Measurements from ENCODE around the gene ATXN2L. TPM values are rescaled to one million over a fixed set of nuclear protein-coding genes. Genes with fewer than 3 reads are reported as not detected.

The ATXN2L gene
- total RNA-seq, 2 experiments from 2014 or later = 109 to 451 TPM

GRCh38 chr16:28834873-28835863 lies 12.4 kb downstream of the ATXN2L start:
- H3K36me3 ChIP-seq (ENCODE audit: insufficient read depth, low read length) = peaks cover 100% of the 10 kb centered on the region
- H3K9me2 ChIP-seq (ENCODE audit: insufficient read depth, low read length) = no peaks in the 10 kb centered on the region
- POLR2A ChIA-PET = no interaction called here
- CTCF ChIA-PET (ENCODE audit: unreplicated experiment) = no interaction called here
- H3K4me2 ChIP-seq (ENCODE audit: low read length) = no peak overlapping the region
- peaks cover 4% of the 10 kb centered on the region; the same call in 1 of the 2 replicates for H3K79me2 ChIP-seq (ENCODE audit: insufficient read depth, low read depth, low read length)
- H3K9me3 ChIP-seq (ENCODE audit: low read length) = no peaks in the 10 kb centered on the region
- TF ChIP-seq CTCF (conservative IDR thresholded peaks at IDR 0.05; ENCODE audit: low read length) (no peak), EZH2phosphoT487 (IDR thresholded peaks at IDR 0.05; ENCODE audit: borderline replicate concordance, low read depth, low read length) (no peak)
- DNase-seq (ENCODE audit: low spot score) = no peak
- H4K20me1 ChIP-seq (ENCODE audit: insufficient read depth, low read length) = no peaks in the 10 kb centered on the region
- no peak overlapping the region for H3K27ac ChIP-seq (ENCODE audit: low read depth, low read length, poor library complexity, severe bottlenecking)
- H3K4me1 ChIP-seq (ENCODE audit: insufficient read depth, low read length, poor library complexity, severe bottlenecking) = no peaks in the 10 kb centered on the region
- no TSS peak for BruUV-seq (replicated peaks)
- H2AFZ ChIP-seq (ENCODE audit: low read length) = no peak overlapping the region
- intact Hi-C loops (cut with micrococcal nuclease; ENCODE audit: unreplicated experiment) = no loop called here
- no peak overlapping the region for H3K4me3 ChIP-seq (ENCODE audit: low read depth, low read length, poor library complexity, severe bottlenecking)

- POLR2A ChIA-PET = no interaction called here
- BruUV-seq (replicated peaks) = no TSS peak
- CTCF ChIA-PET (ENCODE audit: unreplicated experiment) = no interaction called here
- no peak for DNase-seq (ENCODE audit: low spot score)
- H2AFZ ChIP-seq (ENCODE audit: low read length) = no peak overlapping the region
- no peak overlapping the region for H3K27ac ChIP-seq (ENCODE audit: low read depth, low read length, poor library complexity, severe bottlenecking)
- no peak overlapping the region for H3K4me3 ChIP-seq (ENCODE audit: low read depth, low read length, poor library complexity, severe bottlenecking)
- H3K36me3 ChIP-seq (ENCODE audit: insufficient read depth, low read length) = peaks cover 92% of the 10 kb centered on the region
- intact Hi-C loops (cut with micrococcal nuclease; ENCODE audit: unreplicated experiment) = no loop called here
- H3K9me2 ChIP-seq (ENCODE audit: insufficient read depth, low read length) = no peaks in the 10 kb centered on the region
- no peaks in the 10 kb centered on the region for H4K20me1 ChIP-seq (ENCODE audit: insufficient read depth, low read length)
- H3K79me2 ChIP-seq (ENCODE audit: insufficient read depth, low read depth, low read length) = no peaks in the 10 kb centered on the region
- H3K4me2 ChIP-seq (ENCODE audit: low read length) = no peak overlapping the region
- H3K4me1 ChIP-seq (ENCODE audit: insufficient read depth, low read length, poor library complexity, severe bottlenecking) = no peaks in the 10 kb centered on the region
- H3K9me3 ChIP-seq (ENCODE audit: low read length) = no peaks in the 10 kb centered on the region
- no peak for TF ChIP-seq EZH2phosphoT487 (IDR thresholded peaks at IDR 0.05; ENCODE audit: borderline replicate concordance, low read depth, low read length)
- TF ChIP-seq CTCF (conservative IDR thresholded peaks at IDR 0.05; ENCODE audit: low read length) = no peak
Measured at GRCh38 chr16:28835864-28836760, 13.3 kb downstream of the ATXN2L start.
